OCI-LY7 (cell line): ENCODE measurements around the gene MAF. TPM values are rescaled to one million over a fixed set of nuclear protein-coding genes. Genes with fewer than 3 reads are reported as not detected.

Experiments used
- BruUV-seq: library from RNA; stranded (reverse); fragments of 400-500 nt; replicated peaks from 2 replicates; lab custom pipeline; 2021; lab: Mats Ljungman, UMichigan
- CTCF ChIA-PET: fragments of 300-600 bp; sonication (Branson Sonifier 250); formaldehyde crosslinking; loops from one replicate; lab custom pipeline; 2022; ENCODE audit warnings: antibody characterized with exemption; ENCODE audit not compliant: unreplicated experiment; lab: Charles Lee
- POLR2A ChIA-PET: fragments of 300-600 bp; sonication (Branson Sonifier 250); formaldehyde crosslinking; loops from one replicate; lab custom pipeline; 2022; ENCODE audit warnings: antibody characterized with exemption; lab: Charles Lee
- DNase-seq: peaks from one replicate; pipeline ENCODE4 v3.0.0-alpha.2; 2015; ENCODE audit warnings: low spot score
- H2AFZ ChIP-seq: fragments of 200-600 bp; sonication (generic), shearing (Covaris generic); 2 replicates; pipeline ENCODE4 v1.6.1; 2014; ENCODE audit warnings: mild to moderate bottlenecking, antibody characterized with exemption, low read length, moderate library complexity
- H3K27ac ChIP-seq: fragments of 200-600 bp; sonication (generic); 2 replicates; pipeline ENCODE4 v1.5.1; 2014; ENCODE audit warnings: mixed run types, low read depth, mild to moderate bottlenecking, moderate library complexity, low read length, inconsistent platforms; ENCODE audit not compliant: poor library complexity, severe bottlenecking
- H3K36me3 ChIP-seq: fragments of 200-600 bp; sonication (generic); 2 replicates; pipeline ENCODE4 v1.6.1; 2014; ENCODE audit warnings: mild to moderate bottlenecking, antibody characterized with exemption, low read length, moderate library complexity, mixed read lengths; ENCODE audit not compliant: insufficient read depth
- H3K4me1 ChIP-seq: fragments of 200-600 bp; sonication (generic); 2 replicates; pipeline ENCODE4 v1.5.1; 2014; ENCODE audit warnings: mild to moderate bottlenecking, low read length; ENCODE audit not compliant: insufficient read depth, poor library complexity, severe bottlenecking
- H3K4me2 ChIP-seq: fragments of 200-600 bp; sonication (generic); 2 replicates; pipeline ENCODE4 v1.6.1; 2014; ENCODE audit warnings: mild to moderate bottlenecking, low read length
- H3K4me3 ChIP-seq: fragments of 200-600 bp; sonication (generic); 2 replicates; pipeline ENCODE4 v1.5.1; 2014; ENCODE audit warnings: mild to moderate bottlenecking, low read depth, low read length; ENCODE audit not compliant: poor library complexity, severe bottlenecking
- H3K79me2 ChIP-seq: fragments of 200-600 bp; sonication (generic); 2 replicates; pipeline ENCODE4 v1.6.1; 2016; ENCODE audit warnings: low read depth, mild to moderate bottlenecking, low read length, moderate library complexity, mixed read lengths; ENCODE audit not compliant: insufficient read depth
- H3K9me2 ChIP-seq: fragments of 200-600 bp; sonication (generic); 2 replicates; pipeline ENCODE4 v1.6.1; 2016; ENCODE audit warnings: mild to moderate bottlenecking, low read length, mixed read lengths; ENCODE audit not compliant: insufficient read depth
- H3K9me3 ChIP-seq: fragments of 200-600 bp; sonication (generic); 2 replicates; pipeline ENCODE4 v1.6.1; 2014; ENCODE audit warnings: mild to moderate bottlenecking, mixed run types, low read length, mixed read lengths
- H4K20me1 ChIP-seq: fragments of 200-600 bp; sonication (generic); 2 replicates; pipeline ENCODE4 v1.6.1; 2014; ENCODE audit warnings: mild to moderate bottlenecking, antibody characterized with exemption, low read length, moderate library complexity, mixed read lengths; ENCODE audit not compliant: insufficient read depth
- CTCF ChIP-seq: fragments of 200-600 bp; sonication (generic); conservative IDR thresholded peaks from 2 replicates; pipeline ENCODE4 v1.5.1; 2014; ENCODE audit warnings: mild to moderate bottlenecking, antibody characterized with exemption, low read length, moderate library complexity, mixed read lengths
- EZH2phosphoT487 ChIP-seq: fragments of 200-600 bp; sonication (generic); IDR thresholded peaks from 2 replicates; pipeline ENCODE4 v1.6.1; 2018; ENCODE audit warnings: low read depth, borderline replicate concordance, mild to moderate bottlenecking, mixed run types, antibody characterized with exemption, low read length, moderate library complexity, mixed read lengths
- intact Hi-C: fragments of 100-400 bp; cut with micrococcal nuclease; formaldehyde crosslinking; loops from one replicate; pipeline ENCODE4 v1.10.0; 2022; ENCODE audit not compliant: unreplicated experiment
- total RNA-seq, 2 experiments: library from RNA; depleted of rRNA in 1 of 2; stranded (reverse); fragments of >200 nt in 1 of 2; shearing (Covaris generic) in 1 of 2; gene quantifications; 2 replicates each; pipeline ENCODE4 v1.2.3, GENCODE V29; 2014 to 2022

MAF gene
- total RNA-seq, 2 experiments from 2014 or later, result not detected

GRCh38 chr16:79560318-79560717 is 40.2 kb downstream of the MAF start:
- no peaks in the 10 kb centered on the region for H4K20me1 ChIP-seq
- POLR2A ChIA-PET, result no interaction called here

GRCh38 chr16:79559532-79559931 is 41.0 kb downstream of the MAF start:
- Histone ChIP-seq H3K4me2 (no peak overlapping the region), H3K36me3 (no peaks in the 10 kb centered on the region), H3K4me3 (no peak overlapping the region), H4K20me1 (no peaks in the 10 kb centered on the region), H3K9me2 (no peaks in the 10 kb centered on the region), H3K4me1 (no peaks in the 10 kb centered on the region), H3K27ac (no peak overlapping the region), H3K79me2 (no peaks in the 10 kb centered on the region), H3K9me3 (no peaks in the 10 kb centered on the region), H2AFZ (no peak overlapping the region)
- CTCF ChIA-PET, result no interaction called here
- TF ChIP-seq CTCF (no peak), EZH2phosphoT487 (no peak)
- no TSS peak for BruUV-seq
- intact Hi-C loops, result no loop called here
- no peak for DNase-seq
- POLR2A ChIA-PET, result no interaction called here

More at GRCh38 chr16:79560318-79560717, 40.2 kb downstream of the MAF start:
- no peaks in the 10 kb centered on the region for H3K79me2 ChIP-seq
- no peaks in the 10 kb centered on the region for H3K4me1 ChIP-seq
- intact Hi-C loops, result no loop called here
- BruUV-seq, result no TSS peak
- no peak overlapping the region for H2AFZ ChIP-seq
- H3K9me2 ChIP-seq, result no peaks in the 10 kb centered on the region
- H3K4me3 ChIP-seq, result no peak overlapping the region
- H3K27ac ChIP-seq, result no peak overlapping the region
- CTCF ChIA-PET, result no interaction called here
- TF ChIP-seq CTCF (no peak), EZH2phosphoT487 (no peak)
- no peak overlapping the region for H3K4me2 ChIP-seq
- no peaks in the 10 kb centered on the region for H3K36me3 ChIP-seq
- no peak for DNase-seq
- no peaks in the 10 kb centered on the region for H3K9me3 ChIP-seq

- Histone ChIP-seq H3K4me2 (no peak overlapping the region), H3K9me2 (no peaks in the 10 kb centered on the region), H3K4me3 (no peak overlapping the region), H3K36me3 (no peaks in the 10 kb centered on the region), H3K9me3 (no peaks in the 10 kb centered on the region), H3K4me1 (no peaks in the 10 kb centered on the region), H4K20me1 (no peaks in the 10 kb centered on the region), H2AFZ (no peak overlapping the region), H3K79me2 (no peaks in the 10 kb centered on the region), H3K27ac (no peak overlapping the region)
- ChIA-PET CTCF (no interaction called here), POLR2A (interaction anchor here (0.6 kb wide), 2 partner anchors 53 to 1160 kb away, joined by 3 to 4 read pairs; no protein-coding TSS in a partner anchor)
- DNase-seq, result no peak
- TF ChIP-seq EZH2phosphoT487, result no peak
- TF ChIP-seq CTCF, result no peak
- intact Hi-C loops, result no loop called here
- BruUV-seq, result no TSS peak
Observed at GRCh38 chr16:79557421-79557820, 43.1 kb downstream of the MAF start.
